GM12801 (cell line): Measurements from ENCODE around the gene NENF.

Experiments
- TF ChIP-seq, protein P1 (sequence below): IDR thresholded peaks from one replicate; pipeline ENCODE4 v1.5.1; 2011; ENCODE audit warnings: control low read depth; ENCODE audit not compliant: insufficient read length; ENCODE audit errors: extremely low read depth

Gene NENF

DNA sequence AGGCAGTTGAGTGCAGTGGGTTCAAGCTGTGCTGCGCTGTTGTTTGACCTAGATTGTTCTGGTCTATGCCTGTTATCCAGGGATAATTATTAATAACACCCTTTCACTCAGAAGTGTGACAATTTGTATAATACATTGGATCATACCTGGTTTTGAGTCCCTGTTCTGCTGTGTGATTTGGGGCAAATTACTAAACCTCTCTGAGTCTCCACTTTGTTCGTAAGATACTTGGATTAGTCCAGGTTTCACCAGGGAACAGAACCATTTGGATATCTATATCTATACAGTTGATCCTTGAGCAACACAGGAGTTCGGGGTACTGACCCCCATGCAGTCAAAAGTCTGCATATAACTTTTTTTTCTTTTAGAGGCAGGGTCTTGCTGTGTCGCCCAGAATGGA lies 2.3 kb downstream of the NENF start:
- TF ChIP-seq, protein P1, sequence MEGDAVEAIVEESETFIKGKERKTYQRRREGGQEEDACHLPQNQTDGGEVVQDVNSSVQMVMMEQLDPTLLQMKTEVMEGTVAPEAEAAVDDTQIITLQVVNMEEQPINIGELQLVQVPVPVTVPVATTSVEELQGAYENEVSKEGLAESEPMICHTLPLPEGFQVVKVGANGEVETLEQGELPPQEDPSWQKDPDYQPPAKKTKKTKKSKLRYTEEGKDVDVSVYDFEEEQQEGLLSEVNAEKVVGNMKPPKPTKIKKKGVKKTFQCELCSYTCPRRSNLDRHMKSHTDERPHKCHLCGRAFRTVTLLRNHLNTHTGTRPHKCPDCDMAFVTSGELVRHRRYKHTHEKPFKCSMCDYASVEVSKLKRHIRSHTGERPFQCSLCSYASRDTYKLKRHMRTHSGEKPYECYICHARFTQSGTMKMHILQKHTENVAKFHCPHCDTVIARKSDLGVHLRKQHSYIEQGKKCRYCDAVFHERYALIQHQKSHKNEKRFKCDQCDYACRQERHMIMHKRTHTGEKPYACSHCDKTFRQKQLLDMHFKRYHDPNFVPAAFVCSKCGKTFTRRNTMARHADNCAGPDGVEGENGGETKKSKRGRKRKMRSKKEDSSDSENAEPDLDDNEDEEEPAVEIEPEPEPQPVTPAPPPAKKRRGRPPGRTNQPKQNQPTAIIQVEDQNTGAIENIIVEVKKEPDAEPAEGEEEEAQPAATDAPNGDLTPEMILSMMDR: no peak

DNA sequence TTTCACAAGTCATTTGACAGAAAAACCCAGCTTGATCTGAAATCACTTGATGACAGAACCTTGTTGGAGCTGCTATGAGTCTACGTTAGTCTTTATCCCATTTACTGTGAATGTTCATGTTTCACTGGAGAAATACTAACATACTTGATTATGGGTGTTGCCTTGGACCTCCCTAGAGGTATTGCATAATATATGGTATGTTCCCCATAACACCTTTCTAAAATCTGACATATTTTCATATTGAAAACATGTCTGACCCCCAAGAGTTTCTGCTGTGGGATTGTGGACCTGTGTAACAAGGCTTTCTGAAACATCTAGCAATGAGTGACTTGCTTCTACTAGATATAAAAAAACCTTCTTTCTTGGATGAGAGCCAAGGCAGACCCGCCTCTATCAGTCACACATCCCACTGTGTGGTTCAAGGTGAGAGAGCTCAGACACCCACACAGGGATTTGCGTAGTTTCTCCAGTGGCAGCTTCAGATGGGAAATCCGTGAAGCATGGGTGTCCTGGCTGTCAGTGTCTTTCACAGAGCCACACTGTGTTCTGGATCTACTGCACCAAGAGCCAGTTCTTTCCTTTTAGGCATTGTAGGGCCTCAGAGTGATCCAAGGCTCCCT lies 4.6 kb downstream of the NENF start:
- TF ChIP-seq, protein P1: no peak

DNA sequence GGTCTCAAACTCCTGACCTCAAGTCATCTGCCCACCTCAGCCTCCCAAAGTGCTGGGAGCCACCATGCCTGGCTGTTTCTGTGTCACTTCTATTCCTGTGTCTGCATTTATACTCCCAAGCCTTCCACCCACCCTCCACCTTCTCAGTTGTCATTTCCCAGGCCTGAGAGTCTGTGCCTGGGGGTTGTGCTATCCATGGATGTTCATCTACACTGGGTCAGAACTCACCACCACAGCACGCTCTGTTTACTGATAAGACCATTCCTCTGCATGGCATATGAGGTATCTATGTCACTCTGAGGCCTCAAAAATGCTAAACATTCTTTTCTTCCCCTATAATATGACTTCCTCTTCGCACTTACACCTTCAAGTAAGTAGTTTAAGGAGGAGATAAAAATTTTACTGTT lies 6.1 kb downstream of the NENF start:
- TF ChIP-seq, protein P1: no peak

DNA sequence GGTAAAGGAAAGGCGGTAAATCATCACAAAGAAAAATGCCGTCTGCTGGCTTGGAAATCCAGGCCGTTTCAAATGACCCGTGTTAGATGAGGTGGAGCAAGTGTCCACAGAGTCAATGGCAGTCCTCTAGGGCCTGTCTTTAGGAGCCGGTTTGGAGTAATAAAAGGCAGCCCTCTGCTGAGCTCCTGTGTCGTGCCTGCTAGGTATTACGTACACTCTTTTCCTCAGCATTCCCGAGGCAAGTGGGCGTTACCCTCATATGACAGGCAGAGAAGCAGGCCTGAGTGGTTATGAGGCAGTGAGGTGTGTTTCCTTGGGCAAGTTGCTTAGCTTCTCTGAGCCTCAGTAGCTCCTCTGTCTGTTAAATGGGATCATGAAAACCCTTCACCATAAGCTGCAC lies 7.7 kb downstream of the NENF start:
- TF ChIP-seq, protein P1: no peak

DNA sequence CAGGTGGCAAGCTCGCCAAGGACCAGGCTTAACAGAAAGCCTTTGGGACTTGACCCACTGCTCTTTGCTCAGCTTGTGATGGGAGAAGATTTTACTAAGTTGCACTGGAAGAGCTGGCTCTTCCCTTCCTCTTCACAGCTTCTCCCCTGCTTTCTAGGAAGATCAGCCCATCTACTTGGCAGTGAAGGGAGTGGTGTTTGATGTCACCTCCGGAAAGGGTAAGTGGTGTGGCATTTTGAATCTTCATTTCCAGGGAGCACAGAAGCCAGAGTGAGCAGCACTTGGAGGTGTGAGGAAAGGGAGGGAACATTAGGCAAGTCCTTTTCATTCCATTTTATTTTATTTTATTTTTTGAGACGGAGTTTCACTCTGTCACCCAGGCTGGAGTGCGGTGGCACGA lies 9.7 kb downstream of the NENF start:
- TF ChIP-seq, protein P1: no peak

DNA sequence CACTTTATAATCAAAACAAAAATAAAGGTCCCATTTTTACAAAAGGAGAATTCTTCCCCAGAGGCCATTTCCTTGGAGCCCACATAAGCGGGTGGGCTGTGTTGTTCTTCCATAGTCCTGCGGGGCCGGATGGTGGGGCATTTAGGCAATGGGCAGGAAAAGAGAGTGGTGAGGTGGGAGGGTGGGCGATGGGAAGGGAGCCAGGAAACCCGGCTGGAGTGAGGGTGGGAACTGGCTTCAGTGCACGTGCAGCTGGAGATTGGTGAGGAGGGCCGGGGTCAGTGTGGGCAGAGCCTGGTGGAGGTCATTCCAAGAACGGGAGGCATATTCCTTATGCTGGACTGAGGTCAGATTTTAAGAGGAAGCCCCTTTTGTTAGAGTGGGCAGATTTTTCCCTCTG lies 13.6 kb downstream of the NENF start:
- TF ChIP-seq, protein P1: no peak

DNA sequence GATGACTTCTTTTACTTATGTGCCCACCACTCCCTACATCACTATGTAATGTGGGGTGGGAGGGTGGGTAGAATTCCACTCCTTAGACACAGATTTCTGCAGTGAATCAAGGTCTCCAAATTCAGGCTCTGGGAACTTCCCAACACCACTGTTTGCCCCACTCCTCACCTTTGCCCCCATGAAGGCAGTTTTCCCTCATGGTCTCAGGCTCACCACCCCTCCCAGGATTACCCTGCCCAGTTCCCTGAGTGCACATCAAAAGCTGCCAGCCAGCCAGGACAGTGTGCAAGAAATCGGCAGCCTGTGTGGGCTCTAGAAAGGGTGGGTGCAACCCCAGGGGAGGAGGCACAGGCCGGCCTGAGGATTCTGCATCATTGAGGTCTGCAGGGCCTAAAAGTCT lies 14.8 kb downstream of the NENF start:
- TF ChIP-seq, protein P1: no peak
